Caco-2 (cell line): ENCODE data around the gene CAB39L. TPM values are rescaled to one million over a fixed set of nuclear protein-coding genes. Genes with fewer than 3 reads are reported as not detected.

Experiments used
- BruUV-seq: library from RNA; stranded (reverse); fragments of 400-500 nt; replicated peaks from 2 replicates; lab custom pipeline; 2021; lab: Mats Ljungman, UMichigan
- CTCF ChIA-PET: fragments of 300-600 bp; sonication (Branson Sonifier 250); formaldehyde crosslinking; loops from one replicate; lab custom pipeline; 2022; ENCODE audit warnings: antibody characterized with exemption; lab: Charles Lee
- POLR2A ChIA-PET: fragments of 300-600 bp; sonication (Branson Sonifier 250); formaldehyde crosslinking; loops from one replicate; lab custom pipeline; 2022; ENCODE audit warnings: antibody characterized with exemption; lab: Charles Lee
- DNase-seq, 2 experiments: peaks; one replicate each; pipeline versions ENCODE4 v3.0.0 to v3.0.0-alpha.2; 2020 to 2022
- H3K27me3 ChIP-seq: replicated peaks from 2 replicates; pipeline ENCODE4 v1.6.0; 2011; ENCODE audit warnings: low read length; ENCODE audit not compliant: control insufficient read depth, insufficient read depth
- H3K36me3 ChIP-seq: 2 replicates; pipeline ENCODE4 v1.5.1; 2011; ENCODE audit warnings: low read length; ENCODE audit not compliant: control insufficient read depth, insufficient read depth
- H3K4me1 ChIP-seq: fragments of 250-450 bp; sonication (Bioruptor Pico); 2 replicates; pipeline ENCODE4 v1.5.1; 2020; ENCODE audit warnings: mild to moderate bottlenecking
- H3K4me3 ChIP-seq: 2 replicates; pipeline ENCODE4 v1.5.1; 2011; ENCODE audit warnings: low read depth, mild to moderate bottlenecking, control low read depth, low read length
- H3K9me3 ChIP-seq: fragments of 250-450 bp; sonication (Bioruptor Pico); 2 replicates; pipeline ENCODE4 v1.5.1; 2020; ENCODE audit warnings: mild to moderate bottlenecking, moderate library complexity
- H3K27ac Mint-ChIP-seq: one replicate; pipeline ENCODE4 v1.8.0; 2022; ENCODE audit warnings: mixed read lengths; ENCODE audit not compliant: unreplicated experiment
- H3K27me3 Mint-ChIP-seq: one replicate; pipeline ENCODE4 v1.8.0; 2022; ENCODE audit warnings: mixed read lengths; ENCODE audit not compliant: insufficient read depth, unreplicated experiment
- H3K36me3 Mint-ChIP-seq: one replicate; pipeline ENCODE4 v1.8.0; 2022; ENCODE audit warnings: mild to moderate bottlenecking, mixed read lengths; ENCODE audit not compliant: insufficient read depth, unreplicated experiment
- H3K4me1 Mint-ChIP-seq: one replicate; pipeline ENCODE4 v1.8.0; 2022; ENCODE audit warnings: low read depth, mixed read lengths; ENCODE audit not compliant: unreplicated experiment
- H3K4me3 Mint-ChIP-seq: one replicate; pipeline ENCODE4 v1.8.0; 2022; ENCODE audit warnings: mild to moderate bottlenecking, moderate library complexity, mixed read lengths; ENCODE audit not compliant: unreplicated experiment
- H3K9me3 Mint-ChIP-seq: one replicate; pipeline ENCODE4 v1.8.0; 2022; ENCODE audit warnings: mixed read lengths; ENCODE audit not compliant: unreplicated experiment
- CTCF ChIP-seq, 2 experiments: fragments of 200-600 bp in 1 of 2; IDR thresholded peaks; 1 replicate in 1 of 2; 2 replicates in 1 of 2; pipeline versions ENCODE4 v1.5.1 to v1.8.0; 2011 to 2022; ENCODE audit warnings: antibody characterized with exemption in 1 of 2, control low read depth in 1 of 2, inconsistent platforms in 1 of 2, low read depth in 1 of 2, low read length in 1 of 2, mild to moderate bottlenecking in 1 of 2, moderate library complexity in 1 of 2; ENCODE audit not compliant: insufficient read depth in 1 of 2, severe bottlenecking in 1 of 2, unreplicated experiment in 1 of 2
- intact Hi-C: fragments of 100-400 bp; cut with micrococcal nuclease; formaldehyde crosslinking; loops from one replicate; pipeline ENCODE4 v1.10.0; 2022; ENCODE audit not compliant: unreplicated experiment
- total RNA-seq: library from RNA; stranded (reverse); gene quantifications from 2 replicates; pipeline ENCODE4 v1.2.3, GENCODE V29; 2022

Gene CAB39L
- total RNA-seq, 1 experiment from 2014 or later: 40.6 TPM

GRCh38 chr13:49410006-49410405 lies 33.9 kb downstream of the CAB39L start:
- Mint-ChIP-seq H3K4me3 (no peak overlapping the region), H3K9me3 (peaks cover 10% of the 10 kb centered on the region), H3K27ac (no peak overlapping the region), H3K4me1 (peaks cover 15% of the 10 kb centered on the region), H3K27me3 (no peaks in the 10 kb centered on the region), H3K36me3 (no peaks in the 10 kb centered on the region)
- Histone ChIP-seq H3K4me1 (no peaks in the 10 kb centered on the region), H3K27me3 (no peaks in the 10 kb centered on the region), H3K36me3 (no peaks in the 10 kb centered on the region), H3K4me3 (no peak overlapping the region), H3K9me3 (no peaks in the 10 kb centered on the region)
- CTCF ChIA-PET: no interaction called here
- no peak for DNase-seq
- no peak for TF ChIP-seq CTCF (IDR thresholded peaks at IDR 0.05; ENCODE audit: insufficient read depth in 1 of 2, low read depth in 1 of 2, low read length in 1 of 2, severe bottlenecking in 1 of 2, unreplicated experiment in 1 of 2)
- no TSS peak for BruUV-seq
- POLR2A ChIA-PET: no interaction called here
- intact Hi-C loops: no loop called here

- no TSS peak for BruUV-seq
- peaks cover 6% of the 10 kb centered on the region for H3K36me3 Mint-ChIP-seq
- H3K9me3 ChIP-seq: peaks cover 6% of the 10 kb centered on the region
- no peak for TF ChIP-seq CTCF (IDR thresholded peaks at IDR 0.05; ENCODE audit: insufficient read depth in 1 of 2, low read depth in 1 of 2, low read length in 1 of 2, severe bottlenecking in 1 of 2, unreplicated experiment in 1 of 2)
- no peaks in the 10 kb centered on the region for H3K27me3 Mint-ChIP-seq
- no peaks in the 10 kb centered on the region for H3K36me3 ChIP-seq
- ChIA-PET POLR2A (no interaction called here), CTCF (no interaction called here)
- H3K27me3 ChIP-seq: no peaks in the 10 kb centered on the region
- H3K4me1 ChIP-seq: no peaks in the 10 kb centered on the region
- no peak overlapping the region for H3K27ac Mint-ChIP-seq
- no peak overlapping the region for H3K4me3 Mint-ChIP-seq
- intact Hi-C loops: no loop called here
- peaks cover 20% of the 10 kb centered on the region for H3K9me3 Mint-ChIP-seq
- no peak overlapping the region for H3K4me3 ChIP-seq
- no peak for DNase-seq
- peaks cover 20% of the 10 kb centered on the region for H3K4me1 Mint-ChIP-seq
Measured at GRCh38 chr13:49409008-49409407, 34.9 kb downstream of the CAB39L start.

DNA sequence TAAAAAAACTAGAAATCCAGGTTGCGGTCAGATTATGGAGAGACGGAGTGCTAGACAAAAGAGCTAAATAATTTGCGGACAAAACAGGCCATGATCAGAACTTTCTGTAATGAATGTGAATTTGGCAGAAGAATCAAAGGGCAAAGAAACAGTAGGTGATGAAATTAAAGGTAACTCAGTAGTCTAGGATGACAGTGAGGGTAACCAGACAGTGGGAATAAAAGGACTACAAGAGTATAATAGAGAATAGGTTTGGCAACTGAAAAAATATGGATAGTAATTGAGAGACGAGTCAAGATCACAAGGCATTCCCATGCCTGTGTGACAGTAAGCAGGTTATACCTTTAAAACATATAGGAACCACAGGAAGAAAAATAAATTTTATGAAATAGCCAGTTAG lies 35.9 kb downstream of the CAB39L start:
- ChIA-PET CTCF (no interaction called here), POLR2A (no interaction called here)
- Mint-ChIP-seq H3K27me3 (no peaks in the 10 kb centered on the region), H3K4me1 (peaks cover 20% of the 10 kb centered on the region), H3K27ac (no peak overlapping the region), H3K9me3 (peaks cover 28% of the 10 kb centered on the region), H3K36me3 (peaks cover 6% of the 10 kb centered on the region), H3K4me3 (no peak overlapping the region)
- H3K27me3 ChIP-seq: no peaks in the 10 kb centered on the region
- no peak overlapping the region for H3K4me3 ChIP-seq
- no TSS peak for BruUV-seq
- no peak for DNase-seq
- no peaks in the 10 kb centered on the region for H3K36me3 ChIP-seq
- H3K4me1 ChIP-seq: no peaks in the 10 kb centered on the region
- no peak for TF ChIP-seq CTCF (IDR thresholded peaks at IDR 0.05; ENCODE audit: insufficient read depth in 1 of 2, low read depth in 1 of 2, low read length in 1 of 2, severe bottlenecking in 1 of 2, unreplicated experiment in 1 of 2)
- peaks cover 6% of the 10 kb centered on the region for H3K9me3 ChIP-seq
- intact Hi-C loops: no loop called here
